HTERT RPE-1 (cell line): ENCODE measurements around the gene GGNBP2.

Experiments used
- in situ Hi-C: fragments of 300-500 bp; cut with MboI; formaldehyde crosslinking; loops from 4 replicates; pipeline ENCODE4 v1.14.3; 2020; ENCODE audit warnings: low sequenced_read_pairs

The GGNBP2 gene

DNA sequence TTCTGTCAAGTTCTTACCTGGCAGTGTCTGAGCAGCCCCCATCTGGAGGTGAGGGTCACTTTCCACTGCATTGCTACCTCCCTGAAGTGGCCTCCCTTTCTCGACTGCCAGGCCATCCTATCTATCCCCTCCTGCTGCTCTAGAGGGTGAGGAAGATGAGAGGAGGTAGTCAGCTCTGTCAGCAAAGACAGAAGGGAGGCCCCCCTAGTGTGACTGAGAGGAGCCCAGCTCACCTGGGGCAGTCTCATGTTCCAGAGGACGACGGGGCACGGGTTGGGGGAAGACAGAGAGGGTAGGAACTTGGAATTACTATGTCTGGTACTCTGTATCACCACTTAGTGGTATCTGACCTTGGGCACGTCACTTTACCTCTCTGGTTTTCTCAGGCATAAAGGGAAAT is 32.1 kb upstream of the GGNBP2 start:
- in situ Hi-C loops, result no loop called here

DNA sequence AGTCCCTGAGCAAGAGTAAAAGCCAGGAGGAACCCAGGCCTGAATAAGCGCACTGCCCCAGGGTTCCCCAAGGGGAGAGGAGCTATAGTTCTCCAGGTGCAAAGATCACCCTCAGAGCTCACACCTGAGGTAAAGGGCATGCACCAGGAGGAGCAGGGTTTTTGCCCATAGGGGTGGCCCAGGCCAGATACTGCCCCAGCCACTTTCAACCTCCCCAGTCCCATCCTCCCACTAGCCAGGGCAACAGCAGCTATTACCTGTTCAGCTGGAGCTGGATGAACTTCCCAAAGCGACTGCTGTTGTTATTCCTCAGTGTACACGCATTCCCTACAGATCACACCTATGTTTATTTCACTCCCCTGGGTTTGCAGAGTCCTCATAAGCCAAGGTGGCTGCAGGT is 29.9 kb upstream of the GGNBP2 start:
- in situ Hi-C loops, result no loop called here

DNA sequence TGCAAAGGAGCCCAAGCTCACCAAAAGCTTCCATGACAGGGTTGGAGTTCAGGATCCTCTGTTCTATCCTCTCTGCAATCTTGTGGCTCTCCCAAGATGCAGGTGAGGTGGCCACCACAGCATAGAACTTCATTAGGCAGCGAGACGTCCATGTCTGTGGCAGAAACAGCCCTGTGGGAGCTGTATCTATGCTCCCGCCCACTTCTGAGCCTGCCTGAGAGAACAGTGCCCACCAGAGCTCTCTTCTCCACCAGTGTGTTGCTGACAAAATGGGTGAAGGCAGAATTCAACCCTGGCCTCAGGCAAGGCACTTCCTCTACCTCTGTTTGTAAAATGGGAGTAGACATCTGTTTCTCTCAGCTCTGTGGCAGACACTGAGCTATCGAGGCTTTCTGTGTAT is 28.9 kb upstream of the GGNBP2 start:
- in situ Hi-C loops, result no loop called here

- in situ Hi-C loops, result no loop called here
These were observed 21.6 kb upstream of the GGNBP2 start for GRCh38 chr17:36523113-36523512.

DNA sequence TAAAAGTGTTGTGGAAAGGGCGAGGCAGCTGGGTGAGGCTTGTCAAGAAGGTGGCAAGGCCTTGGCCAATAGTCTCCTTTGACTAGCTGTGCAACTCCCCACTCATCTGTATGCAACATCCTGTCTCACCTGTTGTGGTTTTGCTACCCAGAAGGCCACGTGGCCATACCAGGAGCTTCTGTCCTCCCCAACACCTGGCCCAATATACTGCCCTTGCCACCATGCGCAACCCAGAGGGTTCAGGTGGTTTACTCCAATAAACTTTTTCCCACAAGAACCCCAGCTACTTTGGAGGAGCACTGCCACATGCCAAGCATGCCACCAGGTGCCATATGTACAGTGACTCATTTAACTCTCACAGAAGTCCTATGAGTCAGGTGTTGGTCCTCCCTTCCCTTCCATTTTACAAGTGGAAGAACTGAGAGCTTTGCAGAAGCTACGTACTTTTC is 20.3 kb upstream of the GGNBP2 start:
- in situ Hi-C loops, result no loop called here

DNA sequence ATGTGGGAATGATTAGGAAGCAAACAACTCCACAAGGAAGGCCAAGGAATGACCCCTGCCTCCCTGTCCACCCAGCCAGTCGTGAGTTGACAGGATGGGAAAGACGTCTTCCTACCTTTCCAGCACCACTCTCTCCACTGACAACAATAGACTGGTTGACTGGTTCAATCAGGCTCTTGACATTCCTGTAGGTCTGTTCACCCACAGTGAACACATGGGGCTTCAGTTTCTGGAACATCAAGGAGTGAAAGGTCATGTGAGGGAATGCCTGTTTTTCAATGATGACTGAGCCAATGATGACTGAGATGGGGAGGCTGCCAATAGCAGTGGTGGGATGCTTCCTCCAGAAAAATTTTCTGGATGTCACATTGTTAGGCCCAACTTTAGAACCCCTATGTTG is 19.6 kb upstream of the GGNBP2 start:
- in situ Hi-C loops, result no loop called here

- in situ Hi-C loops, result no loop called here
These were observed 18.8 kb upstream of the GGNBP2 start for GRCh38 chr17:36525888-36526287.

- in situ Hi-C loops, result no loop called here
These were observed 17.0 kb upstream of the GGNBP2 start for GRCh38 chr17:36527621-36528250.

- in situ Hi-C loops, result no loop called here
These were observed 15.6 kb upstream of the GGNBP2 start for GRCh38 chr17:36529121-36529520.

GRCh38 chr17:36532435-36532975 is 12.2 kb upstream of the GGNBP2 start:
- in situ Hi-C loops, result no loop called here

DNA sequence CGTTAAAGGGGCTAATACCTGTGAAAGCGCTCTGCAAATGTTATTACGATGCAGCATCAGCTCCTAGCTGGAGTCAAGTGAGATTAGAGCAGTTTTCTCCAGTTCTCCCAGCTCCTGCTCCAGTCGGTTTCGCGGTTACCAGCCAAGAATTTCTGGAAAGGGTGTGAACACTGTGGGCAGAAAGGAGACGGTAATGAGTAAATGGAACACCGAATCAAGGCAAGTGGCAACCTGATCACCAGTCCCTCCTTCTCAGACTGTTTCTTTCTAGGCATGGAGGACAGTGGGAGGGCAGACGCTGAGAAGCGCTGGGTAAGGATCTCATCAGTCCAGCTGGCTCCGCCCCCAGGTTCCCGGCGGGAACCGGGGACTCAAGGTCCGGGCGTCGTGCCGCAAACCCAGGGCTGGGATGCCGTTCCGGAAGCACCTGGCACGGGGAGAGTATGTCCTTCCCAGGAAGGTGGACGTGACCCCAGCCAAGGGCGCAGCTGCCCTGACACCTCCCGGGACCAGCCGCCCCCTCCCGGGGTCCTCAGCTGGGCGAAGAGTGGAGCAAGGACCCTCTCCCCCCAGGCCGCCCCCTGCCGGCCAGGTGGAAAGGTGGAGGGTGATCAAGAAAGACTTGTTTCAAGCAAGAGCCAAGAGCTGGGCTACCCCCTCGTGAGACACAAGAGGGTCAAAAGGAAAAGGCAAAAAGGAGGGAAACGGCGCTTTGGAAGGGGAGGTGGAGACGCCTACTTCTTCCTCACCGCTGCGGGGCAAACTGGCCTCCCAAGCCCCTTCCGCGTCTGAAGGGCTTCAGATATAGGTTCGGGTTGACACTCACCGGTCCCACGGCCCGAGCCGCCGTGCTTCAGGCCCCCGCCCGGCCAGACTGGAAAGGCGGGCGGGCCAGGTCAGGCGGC is 10.5 kb upstream of the GGNBP2 start:
- in situ Hi-C loops, result no loop called here

GRCh38 chr17:36534840-36535668 is 9.7 kb upstream of the GGNBP2 start, which contains the start of the genes MYO19 and PIGW:
Gene MYO19, minus strand, starts transcription at chr17:36534868. Its CDS starts 2,330 bp downstream, at chr17:36532538.
Gene PIGW, plus strand, starts transcription at chr17:36534987. Its CDS starts 2,115 bp downstream, at chr17:36537102.
- in situ Hi-C loops, result no loop called here

- in situ Hi-C loops, result no loop called here
These were observed 9.0 kb upstream of the GGNBP2 start for GRCh38 chr17:36535669-36536081.

- in situ Hi-C loops, result no loop called here
These were observed 4.0 kb upstream of the GGNBP2 start for GRCh38 chr17:36540696-36541095.

GRCh38 chr17:36542755-36543154 is 2.0 kb upstream of the GGNBP2 start:
- in situ Hi-C loops, result no loop called here

DNA sequence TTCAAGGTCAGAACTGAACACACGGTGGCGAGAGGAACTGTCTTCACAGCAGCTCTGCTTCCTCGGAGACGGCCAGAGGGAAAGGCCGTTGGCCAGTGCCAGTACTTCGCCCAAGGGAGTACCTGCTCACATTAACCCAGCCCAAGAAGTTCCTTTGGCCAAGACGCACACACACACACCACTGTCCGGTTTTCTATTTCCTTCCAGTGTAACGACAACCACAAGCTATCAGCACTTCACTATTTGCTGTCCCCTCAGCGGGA is 744 bp upstream of the GGNBP2 start:
- in situ Hi-C loops, result no loop called here

GRCh38 chr17:36545077-36545464 is 352 bp downstream of the GGNBP2 start:
- in situ Hi-C loops, result no loop called here

- in situ Hi-C loops, result no loop called here
These were observed 1.0 kb downstream of the GGNBP2 start for GRCh38 chr17:36545465-36546417.

- in situ Hi-C loops, result no loop called here
These were observed 1.8 kb downstream of the GGNBP2 start for GRCh38 chr17:36546418-36547093.

DNA sequence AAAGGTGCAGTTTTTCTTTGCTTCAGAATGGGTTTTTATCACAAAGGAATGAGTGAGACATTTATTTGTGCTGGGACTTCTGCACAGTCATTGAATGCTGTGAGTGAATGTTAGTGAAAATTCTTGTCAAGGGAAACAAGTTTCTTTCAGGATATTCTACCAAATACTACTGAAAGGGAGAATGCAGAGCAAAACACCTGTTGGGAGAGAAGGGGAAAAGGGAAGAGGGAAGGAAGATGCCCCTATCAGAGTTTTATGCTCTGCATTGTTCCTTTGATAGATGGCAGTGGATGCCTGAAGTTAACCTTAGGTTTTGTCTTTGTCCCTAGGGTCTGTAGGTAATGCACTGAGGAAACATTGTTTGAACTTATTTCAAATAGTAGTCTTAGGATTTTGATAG is 3.1 kb downstream of the GGNBP2 start:
- in situ Hi-C loops, result no loop called here
